Upper lobe of left lung (tissue), 4 donors: Measurements from ENCODE around the gene CRTC3.

ENCODE experiments used
- CTCF ChIP-seq, 6 experiments: fragments of 450-650 bp in 4 of 6; fragments of 200-600 bp in 2 of 6; sonication (generic) in 2 of 6; IDR thresholded peaks; one replicate each; pipeline ENCODE4 v1.5.1; 2016 to 2019; ENCODE audit warnings: antibody characterized with exemption in 6 of 6
- EP300 ChIP-seq, 4 donors: sonication (generic); formaldehyde crosslinking; IDR thresholded peaks; one replicate each; pipeline ENCODE4 v1.5.1; 2017; ENCODE audit warnings: antibody characterized with exemption in 4 of 4, control low read depth in 2 of 4
- POLR2A ChIP-seq, 4 donors: fragments of 450-650 bp; IDR thresholded peaks; one replicate each; pipeline ENCODE4 v1.5.1; 2016 to 2017; ENCODE audit warnings: antibody characterized with exemption in 4 of 4, mild to moderate bottlenecking in 2 of 4
- POLR2AphosphoS5 ChIP-seq, 2 donors: sonication (generic); formaldehyde crosslinking; IDR thresholded peaks; one replicate each; pipeline ENCODE4 v1.5.1; 2017; ENCODE audit warnings: antibody characterized with exemption in 2 of 2

- TF ChIP-seq POLR2A (IDR thresholded peaks at IDR 0.05) (no peak), CTCF (IDR thresholded peaks at IDR 0.05) (no peak), EP300 (IDR thresholded peaks at IDR 0.05) (no peak), POLR2AphosphoS5 (IDR thresholded peaks at IDR 0.05) (no peak)
These were observed 34.9 kb downstream of the CRTC3 start for GRCh38 chr15:90564590-90564989.
